HG03045 (cell line): ENCODE results near the gene TANC1.

Experiments used
- ATAC-seq: cut with Tn5 transposase; IDR thresholded peaks from one replicate; pipeline ENCODE4 v1.9.1; 2021; ENCODE audit warnings: mild to moderate bottlenecking, moderate library complexity; ENCODE audit not compliant: unreplicated experiment

The TANC1 gene

GRCh38 chr2:158960193-158960592, 8.2 kb upstream of the TANC1 start:
- no peak for ATAC-seq

- no peak for ATAC-seq
Observed at GRCh38 chr2:158962074-158962473, 6.4 kb upstream of the TANC1 start.

- no peak for ATAC-seq
Observed at GRCh38 chr2:158963071-158963470, 5.4 kb upstream of the TANC1 start.

- ATAC-seq, result no peak
Observed at GRCh38 chr2:158965107-158965506, 3.3 kb upstream of the TANC1 start.

GRCh38 chr2:158965641-158966040, 2.8 kb upstream of the TANC1 start:
- ATAC-seq, result no peak

GRCh38 chr2:158966312-158966711, 2.1 kb upstream of the TANC1 start:
- ATAC-seq, result no peak

GRCh38 chr2:158967114-158967730, 1.2 kb upstream of the TANC1 start:
- ATAC-seq, result no peak

- ATAC-seq, result no peak
Observed at GRCh38 chr2:158967731-158968395, 577 bp upstream of the TANC1 start.

GRCh38 chr2:158969162-158969714, 798 bp downstream of the TANC1 start:
- ATAC-seq, result peak; percentile 2

GRCh38 chr2:158969715-158970240, 1.3 kb downstream of the TANC1 start:
- ATAC-seq, result no peak

GRCh38 chr2:158970241-158970751, 1.9 kb downstream of the TANC1 start:
- no peak for ATAC-seq

- ATAC-seq, result no peak
Observed at GRCh38 chr2:158973116-158973956, 4.9 kb downstream of the TANC1 start.

GRCh38 chr2:158975271-158975921, 7.0 kb downstream of the TANC1 start:
- ATAC-seq, result no peak

- no peak for ATAC-seq
Observed at GRCh38 chr2:158979772-158980171, 11.3 kb downstream of the TANC1 start.

- no peak for ATAC-seq
Observed at GRCh38 chr2:158984604-158985135, 16.2 kb downstream of the TANC1 start.

- no peak for ATAC-seq
Observed at GRCh38 chr2:158988501-158988900, 20.1 kb downstream of the TANC1 start.

GRCh38 chr2:158989165-158989564, 20.7 kb downstream of the TANC1 start:
- ATAC-seq, result no peak

- no peak for ATAC-seq
Observed at GRCh38 chr2:158990397-158991214, 22.2 kb downstream of the TANC1 start.

- ATAC-seq, result no peak
Observed at GRCh38 chr2:158993030-158993429, 24.6 kb downstream of the TANC1 start.
